Skin of body (tissue), 2 donors: ENCODE results near the gene GPC3. TPM values are rescaled to one million over a fixed set of nuclear protein-coding genes. Genes with fewer than 3 reads are reported as not detected.
"Not testable (repeated sequence)": the region's sequence is repeated elsewhere in the genome, so short reads cannot be mapped to it uniquely, and the experiment has no call there.

ENCODE experiments used
- DNase-seq: peaks from one replicate; lab custom pipeline; 2025; lab: John Stamatoyannopoulos, UW
- total RNA-seq: library from RNA; depleted of rRNA; stranded (reverse); fragments of >200 nt; gene quantifications from one replicate; pipeline ENCODE4 v1.2.3, GENCODE V29; 2014

Gene GPC3
- total RNA-seq, 1 donor from 2014 or later: 307 TPM

DNA sequence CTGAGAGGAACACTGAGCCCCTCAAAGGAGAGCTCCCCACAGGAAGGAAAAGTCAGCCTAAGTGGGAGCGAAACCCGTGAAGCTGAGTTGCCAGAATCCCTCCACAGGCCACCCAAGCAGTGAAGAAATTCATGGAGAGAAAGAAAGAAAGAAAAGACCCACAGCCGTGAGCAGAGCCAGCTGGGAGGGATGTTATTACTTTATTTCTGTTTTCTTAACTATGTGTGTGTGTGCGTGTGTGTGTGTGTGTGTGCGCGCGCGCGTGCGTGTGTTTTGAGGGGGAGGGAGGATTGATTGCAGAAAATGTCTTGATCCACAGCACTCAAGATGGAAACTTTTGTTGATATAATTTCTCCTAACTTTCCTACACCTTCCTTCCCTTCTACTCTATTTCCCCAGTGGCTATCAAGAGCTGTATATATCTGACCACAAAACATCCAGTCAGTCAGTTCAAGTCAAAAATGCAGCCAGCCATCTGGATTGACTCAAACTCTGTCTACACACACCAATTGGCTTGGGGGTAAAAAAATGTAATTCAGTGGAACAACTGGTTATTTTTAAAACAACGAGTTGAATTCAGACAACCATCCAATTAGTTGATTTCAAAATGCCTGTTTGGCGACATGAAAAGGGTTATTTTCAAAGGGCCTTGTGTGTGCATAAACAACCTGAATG is 13.8 kb upstream of the GPC3 start:
- DNase-seq: peak; percentile 29

- no peak for DNase-seq
Measured at GRCh38 chrX:133995759-133996158, 10.4 kb upstream of the GPC3 start.

- DNase-seq: no peak
Measured at GRCh38 chrX:133994576-133994975, 9.2 kb upstream of the GPC3 start.

DNA sequence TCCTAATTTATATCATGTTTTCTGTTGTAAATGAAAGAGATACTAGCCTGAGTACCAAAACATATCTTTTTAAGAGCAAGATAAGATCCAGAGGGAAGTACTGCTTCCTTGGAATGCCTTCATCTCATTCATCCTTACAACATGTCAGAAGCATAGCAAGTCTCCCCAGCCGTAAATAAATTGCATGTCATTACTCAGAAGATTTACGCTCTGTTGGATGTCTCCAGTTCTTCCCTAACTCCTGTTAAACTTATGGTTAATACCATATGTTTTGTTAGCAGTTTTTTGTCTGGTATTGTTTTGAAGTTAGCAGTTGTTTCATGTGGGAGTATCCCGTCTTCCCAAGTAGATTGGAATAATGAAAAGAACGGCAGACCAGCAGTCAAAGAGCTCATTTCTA is 7.5 kb upstream of the GPC3 start:
- peak; percentile 16 for DNase-seq

- no peak for DNase-seq
Measured at GRCh38 chrX:133991814-133992213, 6.4 kb upstream of the GPC3 start.

GRCh38 chrX:133991057-133991456 is 5.7 kb upstream of the GPC3 start:
- not testable (repeated sequence) for DNase-seq

DNA sequence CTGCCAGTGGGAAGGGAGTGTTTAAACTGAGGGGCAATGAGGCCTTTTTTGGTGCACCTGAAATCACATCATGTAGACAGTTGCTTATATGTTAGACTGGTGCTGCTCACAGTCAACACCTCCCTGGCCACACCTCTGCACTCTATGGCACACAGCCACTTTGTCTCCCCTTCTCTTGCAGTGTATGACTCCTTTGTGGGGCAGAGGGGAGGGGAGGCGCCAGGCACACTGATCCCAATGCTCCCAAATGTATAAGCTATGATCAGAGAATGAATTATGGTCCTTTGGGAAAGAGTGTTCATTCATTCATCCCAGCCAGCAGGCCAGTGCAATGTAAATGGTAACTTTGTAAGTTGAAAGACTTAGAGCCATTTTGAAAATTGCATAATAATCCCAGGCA is 4.6 kb upstream of the GPC3 start:
- no peak for DNase-seq

- no peak for DNase-seq
Measured at GRCh38 chrX:133989490-133989889, 4.1 kb upstream of the GPC3 start.

DNA sequence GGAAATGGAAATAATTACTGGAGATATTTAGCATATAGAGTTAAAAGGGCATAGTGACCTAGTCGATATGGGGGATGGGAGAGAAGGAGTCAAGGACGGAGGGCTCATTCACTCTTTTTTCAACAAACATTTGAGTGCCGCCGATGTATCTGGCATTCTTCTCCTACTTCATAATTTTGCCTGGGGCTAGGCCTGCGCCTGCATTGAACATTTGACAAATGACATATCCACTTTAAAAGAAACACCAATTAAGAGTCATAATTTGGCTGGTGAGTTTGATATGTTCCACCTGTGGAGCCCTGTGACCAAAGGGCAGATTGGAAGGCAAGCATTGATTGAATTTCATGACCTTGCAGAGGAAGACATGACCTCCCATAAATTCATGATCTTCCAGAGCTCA is 2.6 kb upstream of the GPC3 start:
- DNase-seq: no peak

DNA sequence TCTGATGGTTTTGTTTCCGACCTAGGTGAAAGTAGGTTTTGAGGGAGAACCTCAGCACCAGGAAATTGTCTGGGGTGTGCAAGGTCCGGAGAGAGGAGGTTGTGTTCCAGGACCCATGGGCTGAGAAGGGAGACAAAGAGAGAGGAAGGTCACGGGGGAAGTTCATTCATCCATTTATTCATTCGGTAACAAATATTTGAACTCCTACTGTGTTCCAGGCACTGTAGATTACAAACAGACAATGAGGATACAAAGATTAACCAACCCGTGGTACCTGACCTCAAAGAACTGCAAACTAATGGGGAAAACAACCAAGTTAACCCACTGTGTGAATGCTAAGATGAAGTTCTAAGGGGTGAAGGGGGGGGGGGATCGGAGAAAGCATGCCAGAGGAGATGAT is 1.8 kb upstream of the GPC3 start:
- no peak for DNase-seq

DNA sequence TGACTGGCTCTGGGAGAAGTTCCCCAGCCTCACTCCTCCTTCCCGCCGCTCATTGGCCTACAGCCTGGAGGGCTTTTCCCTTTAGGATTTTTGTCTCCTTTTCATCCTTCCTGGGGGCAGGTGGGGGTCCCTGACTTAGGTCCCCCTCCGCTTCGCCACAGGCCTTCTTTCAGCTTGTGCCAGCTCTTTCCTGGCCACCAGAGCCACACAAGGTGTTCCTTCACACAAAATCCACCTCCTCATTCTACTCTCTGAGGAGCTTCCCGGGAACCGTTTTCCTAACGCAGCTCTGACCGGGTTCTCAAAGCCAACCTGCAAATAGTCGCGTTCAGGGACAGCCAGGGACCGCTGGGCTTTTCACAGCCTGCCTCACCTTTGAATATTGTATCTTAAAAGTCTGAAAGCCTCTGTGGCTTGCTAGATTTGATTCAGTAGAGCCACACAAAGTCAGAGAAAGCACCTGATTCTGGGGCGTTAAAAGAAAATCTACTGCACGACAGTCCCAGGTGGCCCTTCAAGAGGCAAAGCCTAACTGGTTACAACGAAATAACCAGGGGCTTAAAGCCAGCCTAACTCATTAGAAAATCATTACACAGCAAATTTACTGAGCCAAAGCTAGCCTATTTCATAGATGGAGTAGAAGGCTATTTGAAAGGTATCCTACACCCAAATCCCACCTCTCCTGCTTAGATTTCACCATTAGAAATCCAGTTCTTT is 731 bp upstream of the GPC3 start:
- DNase-seq: no peak

- DNase-seq: no peak
Measured at GRCh38 chrX:133984857-133985163, 584 bp downstream of the GPC3 start.

DNA sequence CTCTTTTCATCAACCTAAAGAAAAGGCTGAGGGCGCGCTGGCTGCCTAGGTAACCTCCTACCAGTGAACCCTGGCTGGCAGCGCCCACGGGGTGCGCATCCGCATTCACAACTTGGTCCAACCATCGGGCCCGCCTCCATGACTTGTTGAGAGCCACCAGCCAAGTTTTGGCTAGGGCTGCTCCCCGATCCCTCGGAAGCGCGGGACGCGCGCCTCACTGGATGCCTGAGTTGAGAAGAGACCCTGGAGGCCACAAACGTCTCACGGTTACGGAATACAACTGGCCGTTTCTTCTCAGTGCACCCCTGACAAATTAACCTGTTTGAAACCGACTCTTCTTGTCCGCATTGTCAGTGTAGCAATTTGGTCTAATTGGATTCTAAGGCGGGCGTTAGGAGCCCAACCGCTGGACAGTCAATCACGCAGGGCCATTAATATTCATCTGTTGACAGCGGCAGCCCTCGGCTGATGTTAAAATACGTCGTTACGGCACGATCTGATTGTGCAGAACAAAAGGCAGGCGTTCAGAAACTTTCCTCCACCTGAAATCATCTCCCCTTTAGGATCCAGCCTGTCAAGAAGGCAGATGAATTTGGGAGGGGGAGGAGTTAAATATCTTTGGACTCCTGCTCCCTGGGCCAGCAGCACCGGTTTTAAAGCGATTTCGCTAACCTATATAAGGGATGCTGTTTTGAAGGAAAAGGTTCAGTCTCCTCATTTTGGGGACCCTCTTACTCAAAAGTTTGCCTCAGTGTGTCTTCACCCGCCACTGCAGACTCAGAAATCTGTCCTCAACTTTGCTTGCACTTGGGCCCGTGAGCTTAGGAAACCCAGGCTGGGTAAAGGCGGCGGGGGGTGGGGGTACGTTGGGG is 1.2 kb downstream of the GPC3 start:
- DNase-seq: no peak

GRCh38 chrX:133983256-133983973 is 2.0 kb downstream of the GPC3 start:
- DNase-seq: peak; percentile 19

GRCh38 chrX:133981924-133982323 is 3.5 kb downstream of the GPC3 start:
- DNase-seq: peak; percentile 81

DNA sequence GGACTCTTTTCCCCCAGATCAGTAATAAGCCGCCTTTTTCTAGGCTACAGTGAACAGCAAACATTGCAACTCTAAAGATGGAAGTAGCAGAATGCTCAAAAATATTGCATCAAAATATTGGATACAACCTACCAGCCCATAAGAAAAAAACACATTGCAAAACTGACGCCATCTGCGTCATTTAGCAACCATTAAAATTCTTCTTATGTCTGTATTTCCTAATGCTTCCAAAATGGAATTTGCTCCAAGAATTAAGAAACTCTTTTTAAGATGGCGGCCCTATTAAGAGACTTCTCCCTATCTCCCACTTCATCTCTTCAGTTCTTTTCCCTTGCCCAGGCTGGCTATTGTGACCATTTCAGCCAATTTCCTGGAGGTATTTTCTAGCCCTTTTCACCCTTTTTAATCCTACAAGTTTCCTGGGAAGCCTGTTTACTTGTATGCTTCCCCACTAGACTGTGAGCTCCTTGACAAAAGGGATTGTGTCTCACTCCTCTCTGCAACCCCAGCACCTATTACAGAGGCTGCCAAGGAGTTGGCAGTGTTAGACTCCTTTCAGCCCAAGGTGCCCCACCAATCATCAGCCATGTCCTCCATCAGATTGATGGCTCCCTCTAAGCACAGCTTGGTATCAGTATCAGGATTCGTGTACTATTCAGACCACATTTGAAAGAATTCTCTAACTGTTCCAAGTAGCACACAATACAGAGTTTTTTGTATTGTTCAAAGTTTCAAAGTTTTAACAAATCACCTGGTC is 4.4 kb downstream of the GPC3 start:
- no peak for DNase-seq

DNA sequence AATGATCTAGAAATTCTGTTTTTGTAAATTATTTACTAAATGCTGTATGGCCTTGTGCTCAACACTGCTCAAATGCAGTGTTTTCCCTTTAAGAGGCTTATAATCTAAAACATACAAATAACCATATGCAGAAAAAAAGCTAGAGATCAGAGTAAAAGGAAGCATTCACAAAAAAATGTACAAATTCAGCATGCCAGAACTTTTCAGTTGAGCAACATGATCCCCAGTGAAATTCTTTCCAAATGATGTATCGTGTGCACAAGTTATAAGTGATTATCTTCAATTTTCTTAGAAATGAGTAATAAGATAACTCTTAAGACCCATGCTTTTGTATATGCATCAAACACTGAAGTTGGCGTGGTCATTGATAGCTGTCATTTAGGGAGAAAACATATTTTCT is 5.0 kb downstream of the GPC3 start:
- DNase-seq: peak; percentile 88

GRCh38 chrX:133979641-133980230 is 5.7 kb downstream of the GPC3 start:
- DNase-seq: no peak

DNA sequence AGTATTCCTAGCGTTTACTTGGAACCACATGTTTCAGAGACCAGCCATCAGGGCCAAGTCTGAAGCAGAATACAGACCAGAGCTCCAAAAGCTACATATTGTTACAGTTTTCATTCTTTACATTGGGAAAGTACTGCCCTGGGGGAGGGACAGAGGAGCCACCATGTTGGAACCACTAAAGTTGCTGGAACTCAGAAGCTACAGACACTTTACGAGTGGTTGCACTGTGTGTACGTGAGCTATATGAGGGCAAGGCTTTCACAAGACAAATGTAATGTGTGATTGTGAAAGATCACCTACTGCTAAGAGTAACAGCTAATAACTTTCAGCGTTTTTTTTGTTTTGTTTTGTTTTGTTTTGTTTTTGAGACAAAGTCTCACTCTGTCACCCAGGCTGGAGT is 11.7 kb downstream of the GPC3 start:
- no peak for DNase-seq

DNA sequence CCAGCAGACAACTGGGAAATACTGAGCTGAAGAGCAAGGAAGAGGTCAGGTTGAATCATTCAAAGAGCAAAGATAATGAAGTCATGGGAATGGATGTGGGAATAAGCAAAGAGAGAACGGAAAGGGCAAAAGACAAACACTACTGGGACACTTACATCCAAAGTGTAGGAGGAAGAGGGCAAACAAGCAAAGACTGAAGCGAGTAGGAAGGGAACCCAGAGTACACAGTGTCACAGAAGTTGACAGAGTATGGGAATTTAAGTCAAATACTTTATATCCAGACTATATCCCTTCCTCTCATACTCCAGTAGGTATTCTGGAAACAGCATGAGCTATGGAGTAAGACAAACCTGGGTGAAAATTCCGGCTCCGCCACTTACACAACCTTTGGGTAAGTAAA is 12.5 kb downstream of the GPC3 start:
- no peak for DNase-seq

- no peak for DNase-seq
Measured at GRCh38 chrX:133971586-133971985, 13.8 kb downstream of the GPC3 start.
